Measurements from ENCODE around the gene ENTHD1. TPM values are rescaled to one million over a fixed set of nuclear protein-coding genes. Genes with fewer than 3 reads are reported as not detected.

ENTHD1 gene
- total RNA-seq, 2 experiments from 2014 or later = not detected

GRCh38 chr22:39936523-39937145 lies 43.1 kb upstream of the ENTHD1 start:
- intact Hi-C loops (cut with micrococcal nuclease; ENCODE audit: unreplicated experiment) = no loop called here
- POLR2A ChIA-PET = interaction anchor here (0.5 kb wide), 1 partner anchor 346 kb away, joined by 3 read pairs; no protein-coding TSS in a partner anchor
- H2AFZ ChIP-seq (ENCODE audit: low read length) = peak overlapping the region; percentile 13; the same call in 1 of the 2 replicates
- H3K4me2 ChIP-seq (ENCODE audit: low read length) = no peak overlapping the region
- no peaks in the 10 kb centered on the region for H3K9me2 ChIP-seq (ENCODE audit: insufficient read depth, low read length)
- DNase-seq (ENCODE audit: low spot score) = no peak
- no peaks in the 10 kb centered on the region for H4K20me1 ChIP-seq (ENCODE audit: insufficient read depth, low read length)
- H3K4me1 ChIP-seq (ENCODE audit: insufficient read depth, low read length, poor library complexity, severe bottlenecking) = peaks cover 33% of the 10 kb centered on the region
- H3K4me3 ChIP-seq (ENCODE audit: low read depth, low read length, poor library complexity, severe bottlenecking) = no peak overlapping the region
- no peaks in the 10 kb centered on the region for H3K36me3 ChIP-seq (ENCODE audit: insufficient read depth, low read length)
- CTCF ChIA-PET (ENCODE audit: unreplicated experiment) = no interaction called here
- no peaks in the 10 kb centered on the region for H3K79me2 ChIP-seq (ENCODE audit: insufficient read depth, low read depth, low read length)
- BruUV-seq (replicated peaks) = no TSS peak
- TF ChIP-seq CTCF (conservative IDR thresholded peaks at IDR 0.05; ENCODE audit: low read length) (no peak), EZH2phosphoT487 (IDR thresholded peaks at IDR 0.05; ENCODE audit: borderline replicate concordance, low read depth, low read length) (no peak)
- H3K27ac ChIP-seq (ENCODE audit: low read depth, low read length, poor library complexity, severe bottlenecking) = no peak overlapping the region
- H3K9me3 ChIP-seq (ENCODE audit: low read length) = no peaks in the 10 kb centered on the region

GRCh38 chr22:39935612-39936011 lies 42.1 kb upstream of the ENTHD1 start:
- Histone ChIP-seq H3K9me2 (ENCODE audit: insufficient read depth, low read length) (no peaks in the 10 kb centered on the region), H2AFZ (ENCODE audit: low read length) (no peak overlapping the region), H3K9me3 (ENCODE audit: low read length) (no peaks in the 10 kb centered on the region), H3K4me3 (ENCODE audit: low read depth, low read length, poor library complexity, severe bottlenecking) (no peak overlapping the region), H4K20me1 (ENCODE audit: insufficient read depth, low read length) (no peaks in the 10 kb centered on the region), H3K36me3 (ENCODE audit: insufficient read depth, low read length) (no peaks in the 10 kb centered on the region), H3K79me2 (ENCODE audit: insufficient read depth, low read depth, low read length) (no peaks in the 10 kb centered on the region), H3K27ac (ENCODE audit: low read depth, low read length, poor library complexity, severe bottlenecking) (no peak overlapping the region), H3K4me1 (ENCODE audit: insufficient read depth, low read length, poor library complexity, severe bottlenecking) (peaks cover 25% of the 10 kb centered on the region), H3K4me2 (ENCODE audit: low read length) (no peak overlapping the region)
- TF ChIP-seq EZH2phosphoT487 (IDR thresholded peaks at IDR 0.05; ENCODE audit: borderline replicate concordance, low read depth, low read length) (no peak), CTCF (conservative IDR thresholded peaks at IDR 0.05; ENCODE audit: low read length) (no peak)
- CTCF ChIA-PET (ENCODE audit: unreplicated experiment) = no interaction called here
- BruUV-seq (replicated peaks) = no TSS peak
- intact Hi-C loops (cut with micrococcal nuclease; ENCODE audit: unreplicated experiment) = no loop called here
- POLR2A ChIA-PET = no interaction called here
- no peak for DNase-seq (ENCODE audit: low spot score)

- H3K4me2 ChIP-seq (ENCODE audit: low read length) = no peak overlapping the region
- ChIA-PET CTCF (ENCODE audit: unreplicated experiment) (no interaction called here), POLR2A (no interaction called here)
- H3K4me3 ChIP-seq (ENCODE audit: low read depth, low read length, poor library complexity, severe bottlenecking) = no peak overlapping the region
- intact Hi-C loops (cut with micrococcal nuclease; ENCODE audit: unreplicated experiment) = no loop called here
- no peaks in the 10 kb centered on the region for H4K20me1 ChIP-seq (ENCODE audit: insufficient read depth, low read length)
- no peaks in the 10 kb centered on the region for H3K79me2 ChIP-seq (ENCODE audit: insufficient read depth, low read depth, low read length)
- no peaks in the 10 kb centered on the region for H3K36me3 ChIP-seq (ENCODE audit: insufficient read depth, low read length)
- H3K9me2 ChIP-seq (ENCODE audit: insufficient read depth, low read length) = no peaks in the 10 kb centered on the region
- no peaks in the 10 kb centered on the region for H3K9me3 ChIP-seq (ENCODE audit: low read length)
- no peak for TF ChIP-seq EZH2phosphoT487 (IDR thresholded peaks at IDR 0.05; ENCODE audit: borderline replicate concordance, low read depth, low read length)
- TF ChIP-seq CTCF (conservative IDR thresholded peaks at IDR 0.05; ENCODE audit: low read length) = no peak
- H3K4me1 ChIP-seq (ENCODE audit: insufficient read depth, low read length, poor library complexity, severe bottlenecking) = peaks cover 25% of the 10 kb centered on the region
- BruUV-seq (replicated peaks) = no TSS peak
- H2AFZ ChIP-seq (ENCODE audit: low read length) = no peak overlapping the region
- no peak overlapping the region for H3K27ac ChIP-seq (ENCODE audit: low read depth, low read length, poor library complexity, severe bottlenecking)
- no peak for DNase-seq (ENCODE audit: low spot score)
Observed at GRCh38 chr22:39935116-39935515, 41.6 kb upstream of the ENTHD1 start.
